GM10266 (cell line): ENCODE measurements around the gene CNGA3.
"Not testable (repeated sequence)": the region's sequence is repeated elsewhere in the genome, so short reads cannot be mapped to it uniquely, and the experiment has no call there.

Experiments
- DNase-seq: peaks from one replicate; pipeline ENCODE4 v3.0.0; 2012; ENCODE audit errors: extremely low spot score
- TF ChIP-seq, protein P1 (sequence below): IDR thresholded peaks from 2 replicates; pipeline ENCODE4 v1.5.1; 2012; ENCODE audit warnings: mild to moderate bottlenecking, low read depth; ENCODE audit not compliant: control insufficient read depth, insufficient read depth; ENCODE audit errors: missing control alignments

CNGA3 gene

DNA sequence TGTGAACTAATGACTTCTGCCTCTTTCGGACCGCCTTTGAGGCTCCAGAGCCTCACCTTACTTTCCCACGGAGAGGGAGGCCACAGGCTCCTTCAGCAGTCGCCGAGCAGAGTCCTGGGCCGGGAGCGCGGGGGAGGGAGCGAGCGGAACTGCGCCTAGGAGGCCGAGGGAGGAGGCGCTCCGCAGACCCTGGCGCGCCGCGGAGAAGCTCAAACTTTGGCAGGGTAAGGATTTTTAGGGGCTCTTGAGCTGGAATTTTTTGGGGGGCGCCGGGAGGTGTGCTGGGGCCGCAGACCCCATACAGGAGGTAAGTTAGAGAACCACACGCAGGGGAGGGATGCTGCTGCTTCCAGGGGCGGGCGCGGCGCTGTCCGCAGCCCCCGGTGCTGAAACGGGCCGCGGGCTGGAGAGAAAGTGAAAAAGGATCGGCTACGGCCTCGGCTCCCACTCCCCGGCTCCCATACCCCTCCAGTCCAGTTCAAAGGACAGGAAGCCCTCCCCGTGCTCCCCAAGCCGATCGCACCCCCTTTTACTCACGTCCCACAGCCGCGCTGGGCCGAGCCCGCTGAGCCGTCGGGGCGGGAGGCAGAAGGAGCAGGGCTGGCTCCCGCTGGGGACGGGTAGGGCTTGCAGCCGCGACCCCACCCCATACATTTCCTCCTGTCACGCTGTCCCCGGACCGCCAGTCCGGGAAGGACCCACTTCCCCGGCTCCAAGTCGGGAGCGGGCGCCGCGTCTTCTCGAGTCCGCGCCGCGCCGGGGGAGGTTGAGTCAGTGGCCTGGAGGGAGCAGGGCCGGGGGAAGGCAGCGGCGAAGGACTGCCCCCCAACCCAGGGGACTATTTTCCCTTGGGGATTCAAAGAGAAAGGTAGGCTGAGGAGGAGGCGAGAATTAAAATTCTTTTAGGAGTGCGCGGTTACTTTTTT is at the start of gene CNGA3:
CNGA3 (plus strand) TSS at position 146 of the 926 bp plus-strand sequence. CDS start 23,520 bp downstream, outside the sequence.
- TF ChIP-seq, protein P1, sequence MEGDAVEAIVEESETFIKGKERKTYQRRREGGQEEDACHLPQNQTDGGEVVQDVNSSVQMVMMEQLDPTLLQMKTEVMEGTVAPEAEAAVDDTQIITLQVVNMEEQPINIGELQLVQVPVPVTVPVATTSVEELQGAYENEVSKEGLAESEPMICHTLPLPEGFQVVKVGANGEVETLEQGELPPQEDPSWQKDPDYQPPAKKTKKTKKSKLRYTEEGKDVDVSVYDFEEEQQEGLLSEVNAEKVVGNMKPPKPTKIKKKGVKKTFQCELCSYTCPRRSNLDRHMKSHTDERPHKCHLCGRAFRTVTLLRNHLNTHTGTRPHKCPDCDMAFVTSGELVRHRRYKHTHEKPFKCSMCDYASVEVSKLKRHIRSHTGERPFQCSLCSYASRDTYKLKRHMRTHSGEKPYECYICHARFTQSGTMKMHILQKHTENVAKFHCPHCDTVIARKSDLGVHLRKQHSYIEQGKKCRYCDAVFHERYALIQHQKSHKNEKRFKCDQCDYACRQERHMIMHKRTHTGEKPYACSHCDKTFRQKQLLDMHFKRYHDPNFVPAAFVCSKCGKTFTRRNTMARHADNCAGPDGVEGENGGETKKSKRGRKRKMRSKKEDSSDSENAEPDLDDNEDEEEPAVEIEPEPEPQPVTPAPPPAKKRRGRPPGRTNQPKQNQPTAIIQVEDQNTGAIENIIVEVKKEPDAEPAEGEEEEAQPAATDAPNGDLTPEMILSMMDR = no peak
- DNase-seq = no peak

DNA sequence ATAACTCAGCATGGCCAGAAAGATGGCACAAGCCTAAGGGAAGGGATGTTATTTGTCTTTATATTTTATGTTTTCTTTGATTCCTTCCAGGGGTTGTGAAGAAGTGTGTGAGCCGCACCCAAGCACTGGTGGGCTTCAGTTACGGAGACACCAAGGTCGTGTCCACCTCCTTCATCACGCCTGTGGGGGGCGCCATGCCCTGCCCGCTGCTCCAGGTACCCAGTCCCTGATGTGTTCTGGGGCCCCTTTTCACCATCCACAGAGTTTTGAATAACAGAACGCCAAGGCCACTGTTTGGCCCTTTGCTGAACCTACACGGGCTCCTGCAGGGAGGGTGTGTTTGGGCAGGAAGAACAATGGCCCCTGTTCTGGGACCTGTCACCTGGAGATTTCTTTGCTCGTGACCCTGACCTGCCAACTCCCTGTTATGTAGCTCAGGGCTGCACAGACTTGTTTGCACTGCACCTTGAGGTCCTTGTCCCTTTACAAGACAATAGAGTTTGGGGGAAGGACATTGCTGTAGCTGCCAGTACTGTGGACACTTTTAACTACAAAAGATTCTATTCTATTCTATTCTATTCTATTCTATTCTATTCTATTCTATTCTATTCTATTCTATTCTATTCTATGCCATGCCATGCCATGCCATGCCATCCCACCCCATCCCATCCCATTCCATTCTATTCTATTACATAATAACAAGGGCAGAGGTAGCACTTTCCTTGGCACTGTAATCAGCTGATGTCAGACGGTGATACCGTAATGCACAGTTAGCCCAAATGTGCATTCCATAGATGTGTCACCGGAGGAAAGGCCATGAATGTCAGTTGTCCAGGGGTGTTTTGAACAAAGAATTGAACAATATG is 48.2 kb upstream of the CNGA3 start:
- no peak for DNase-seq
- TF ChIP-seq, protein P1 = no peak

- TF ChIP-seq, protein P1 = no peak
- DNase-seq = no peak
Observed at GRCh38 chr2:98298683-98299164, 47.5 kb upstream of the CNGA3 start.

DNA sequence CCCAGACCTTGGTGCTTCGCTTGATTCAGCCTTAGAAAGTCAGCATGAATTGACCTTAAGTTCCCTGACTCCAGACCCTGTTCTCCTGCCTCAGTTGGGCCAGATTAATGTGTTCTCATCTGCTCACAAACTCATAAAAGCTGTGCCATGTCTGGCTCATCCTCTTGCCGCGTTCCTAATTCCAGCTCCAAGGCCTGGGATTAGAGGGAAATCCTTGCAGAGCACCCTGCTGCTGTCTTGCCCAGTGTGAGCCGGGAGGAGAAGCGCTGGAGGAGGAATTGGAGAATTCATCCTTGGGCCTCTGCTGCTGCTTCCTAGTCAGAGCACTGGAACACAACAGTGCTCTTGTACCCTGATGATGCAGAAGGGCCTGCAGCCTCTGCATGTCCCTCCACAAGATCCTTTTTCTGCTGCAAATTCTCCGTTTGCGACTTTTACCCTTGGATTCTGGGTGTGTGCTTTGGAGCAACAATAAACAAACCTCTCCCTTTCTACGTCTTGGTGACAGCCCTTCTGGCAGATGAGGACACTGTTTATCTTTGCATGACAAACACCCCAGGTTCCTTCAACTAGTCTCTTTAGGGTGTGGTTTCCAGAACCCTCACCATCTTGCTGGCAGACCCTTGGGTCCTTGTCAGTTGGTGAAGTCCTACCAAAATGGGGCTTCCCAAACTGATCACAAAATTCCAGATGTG is 46.9 kb upstream of the CNGA3 start:
- DNase-seq = no peak
- TF ChIP-seq, protein P1 = no peak

GRCh38 chr2:98300141-98300874 is 45.9 kb upstream of the CNGA3 start:
- no peak for DNase-seq
- TF ChIP-seq, protein P1 = no peak

DNA sequence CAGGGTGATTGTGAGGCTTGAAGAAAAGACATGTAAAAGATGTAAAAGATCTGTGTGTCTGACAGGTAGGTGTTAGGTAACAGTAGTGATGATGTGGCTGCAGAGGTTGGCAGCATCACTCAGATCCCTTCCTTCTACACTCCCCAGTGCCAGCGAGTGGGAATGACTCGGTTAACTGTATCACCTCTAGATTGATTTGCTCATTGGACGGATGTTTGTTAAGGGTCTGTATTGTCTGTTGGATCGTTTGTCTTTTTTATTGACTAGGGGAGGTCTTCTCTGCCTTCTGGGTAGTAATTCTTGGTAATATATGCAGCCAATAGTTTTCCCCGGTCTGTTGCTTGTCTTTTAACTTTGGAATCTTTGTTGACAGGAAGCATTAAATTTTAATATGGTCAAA is 44.8 kb upstream of the CNGA3 start:
- TF ChIP-seq, protein P1 = no peak
- no peak for DNase-seq

DNA sequence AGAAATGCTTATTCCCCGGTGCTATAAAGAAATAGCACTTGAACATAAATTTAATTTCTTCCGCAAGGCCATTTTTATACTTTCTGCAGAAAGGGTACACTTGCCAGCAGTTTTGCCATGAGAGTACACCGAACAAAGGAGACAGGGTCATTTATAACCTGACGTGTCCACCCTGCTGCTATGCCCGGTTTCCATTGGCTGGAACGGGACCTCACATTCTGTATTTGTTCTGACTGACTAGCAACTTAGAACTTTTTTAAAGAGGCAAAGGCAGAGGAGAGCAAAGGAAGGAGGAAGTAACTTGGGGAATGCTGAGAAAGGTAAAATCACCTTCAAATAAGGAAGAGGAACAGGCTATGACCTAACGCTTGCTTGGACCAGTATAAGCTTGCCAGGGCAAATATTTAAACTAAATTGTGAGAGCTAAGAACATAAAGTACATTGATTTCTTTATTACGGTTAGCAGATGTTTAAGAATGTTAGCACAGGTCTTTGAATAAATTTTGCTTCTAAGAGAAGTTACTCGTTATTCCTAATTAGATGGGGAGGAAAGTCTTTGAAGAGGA is 39.0 kb upstream of the CNGA3 start:
- not testable (repeated sequence) for DNase-seq
